ENCODE measurements around the gene ZFAND2A. TPM values are rescaled to one million over a fixed set of nuclear protein-coding genes. Genes with fewer than 3 reads are reported as not detected.
A peak's percentile ranks its signal among the peaks of the same experiment; 100 is the strongest.
"Not testable (repeated sequence)": the region's sequence is repeated elsewhere in the genome, so short reads cannot be mapped to it uniquely, and the experiment has no call there.

The ZFAND2A gene
- total RNA-seq, 6 experiments from 2014 or later, result 14.3 to 20.8 (median 18.0) TPM

GRCh38 chr7:1149351-1149794 lies 10.6 kb downstream of the ZFAND2A start:
- Mint-ChIP-seq H3K4me1 (ENCODE audit: low read depth) (no peaks in the 10 kb centered on the region), H3K36me3 (ENCODE audit: low read depth) (peaks cover 9% of the 10 kb centered on the region), H3K9me3 (no peaks in the 10 kb centered on the region), H3K27me3 (ENCODE audit: insufficient read depth) (peaks cover 2% of the 10 kb centered on the region; the same call in 1 of the 2 replicates), H3K4me3 (no peak overlapping the region), H3K27ac (no peak overlapping the region)
- TF ChIP-seq, protein P1, sequence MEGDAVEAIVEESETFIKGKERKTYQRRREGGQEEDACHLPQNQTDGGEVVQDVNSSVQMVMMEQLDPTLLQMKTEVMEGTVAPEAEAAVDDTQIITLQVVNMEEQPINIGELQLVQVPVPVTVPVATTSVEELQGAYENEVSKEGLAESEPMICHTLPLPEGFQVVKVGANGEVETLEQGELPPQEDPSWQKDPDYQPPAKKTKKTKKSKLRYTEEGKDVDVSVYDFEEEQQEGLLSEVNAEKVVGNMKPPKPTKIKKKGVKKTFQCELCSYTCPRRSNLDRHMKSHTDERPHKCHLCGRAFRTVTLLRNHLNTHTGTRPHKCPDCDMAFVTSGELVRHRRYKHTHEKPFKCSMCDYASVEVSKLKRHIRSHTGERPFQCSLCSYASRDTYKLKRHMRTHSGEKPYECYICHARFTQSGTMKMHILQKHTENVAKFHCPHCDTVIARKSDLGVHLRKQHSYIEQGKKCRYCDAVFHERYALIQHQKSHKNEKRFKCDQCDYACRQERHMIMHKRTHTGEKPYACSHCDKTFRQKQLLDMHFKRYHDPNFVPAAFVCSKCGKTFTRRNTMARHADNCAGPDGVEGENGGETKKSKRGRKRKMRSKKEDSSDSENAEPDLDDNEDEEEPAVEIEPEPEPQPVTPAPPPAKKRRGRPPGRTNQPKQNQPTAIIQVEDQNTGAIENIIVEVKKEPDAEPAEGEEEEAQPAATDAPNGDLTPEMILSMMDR (IDR thresholded peaks at IDR 0.05), result no peak
- DNase-seq, result no peak

DNA sequence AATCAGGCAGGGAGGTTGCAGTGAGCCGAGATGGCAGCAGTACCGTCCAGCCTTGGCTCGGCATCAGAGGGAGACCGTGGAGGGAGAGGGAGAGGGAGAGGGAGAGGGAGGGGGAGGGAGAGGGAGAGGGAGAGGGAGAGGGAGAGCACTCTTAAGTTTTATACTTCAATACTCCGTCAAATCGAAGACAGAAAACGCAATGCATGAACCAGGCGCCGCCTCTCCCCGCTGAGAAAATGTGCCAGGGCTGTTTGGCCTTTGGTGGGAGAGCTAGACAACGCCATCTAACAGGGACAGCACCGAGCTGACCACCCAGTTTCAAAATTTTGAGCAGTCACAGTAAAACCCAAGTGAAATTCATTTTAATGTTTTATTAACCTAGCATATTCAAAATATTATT lies 12.1 kb downstream of the ZFAND2A start:
- DNase-seq; H3K27ac Mint-ChIP-seq; H3K4me1 Mint-ChIP-seq (ENCODE audit: low read depth); H3K36me3 Mint-ChIP-seq (ENCODE audit: low read depth); H3K27me3 Mint-ChIP-seq (ENCODE audit: insufficient read depth); H3K9me3 Mint-ChIP-seq; H3K4me3 Mint-ChIP-seq: not testable (repeated sequence)

DNA sequence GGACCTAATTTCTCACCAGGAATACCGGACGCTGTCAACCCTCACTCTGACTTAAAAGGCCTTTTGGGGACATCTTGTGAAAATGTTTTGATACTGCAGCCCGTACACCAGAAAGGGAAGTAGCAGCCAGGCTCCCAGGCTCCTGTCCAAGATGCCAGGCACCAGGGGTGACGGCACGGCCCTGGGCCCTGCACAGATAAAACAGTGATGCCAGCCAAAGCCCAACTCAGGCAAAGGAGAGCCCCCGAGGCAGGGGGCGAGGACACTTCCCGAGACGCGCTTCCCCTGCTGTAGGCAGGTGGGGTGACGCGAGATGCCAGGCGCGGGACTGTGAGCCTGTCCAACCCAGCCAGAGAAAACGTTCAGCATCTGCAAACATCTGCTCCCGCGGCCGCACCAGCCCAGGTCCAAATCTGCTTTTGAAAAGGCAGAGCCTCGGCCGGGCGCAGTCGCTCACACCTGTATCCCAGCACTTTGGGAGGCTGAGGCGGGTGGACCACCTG lies 15.7 kb downstream of the ZFAND2A start:
- Mint-ChIP-seq H3K27ac (no peak overlapping the region), H3K4me3 (no peak overlapping the region), H3K27me3 (ENCODE audit: insufficient read depth) (no peaks in the 10 kb centered on the region), H3K9me3 (no peaks in the 10 kb centered on the region), H3K36me3 (ENCODE audit: low read depth) (no peaks in the 10 kb centered on the region), H3K4me1 (ENCODE audit: low read depth) (no peaks in the 10 kb centered on the region)
- peak; percentile 12 for DNase-seq
- TF ChIP-seq, protein P1 (IDR thresholded peaks at IDR 0.05), result peak; percentile 19; the same call in 1 of the 2 replicates

DNA sequence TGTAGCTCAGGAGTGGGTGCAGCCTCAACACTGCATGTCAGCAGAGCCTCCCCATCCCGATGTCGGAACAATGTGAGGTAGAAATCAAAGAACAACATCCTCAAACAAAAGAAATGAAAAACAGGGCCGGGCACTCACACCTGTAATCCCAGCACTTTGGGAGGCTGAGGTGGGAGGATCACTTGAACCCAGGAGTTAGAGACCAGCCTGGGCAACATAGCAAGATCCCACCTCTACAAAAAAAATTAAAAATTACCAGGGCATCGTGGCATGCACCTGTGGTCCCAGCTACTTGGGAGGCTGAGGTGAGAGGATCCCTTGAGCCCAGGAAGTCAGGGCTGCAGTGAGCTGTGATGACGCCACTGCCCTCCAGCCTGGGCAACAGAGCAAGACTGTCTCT lies 17.0 kb downstream of the ZFAND2A start:
- DNase-seq; H3K9me3 Mint-ChIP-seq; H3K4me1 Mint-ChIP-seq (ENCODE audit: low read depth); H3K27ac Mint-ChIP-seq; H3K4me3 Mint-ChIP-seq; H3K36me3 Mint-ChIP-seq (ENCODE audit: low read depth); H3K27me3 Mint-ChIP-seq (ENCODE audit: insufficient read depth): not testable (repeated sequence)

DNA sequence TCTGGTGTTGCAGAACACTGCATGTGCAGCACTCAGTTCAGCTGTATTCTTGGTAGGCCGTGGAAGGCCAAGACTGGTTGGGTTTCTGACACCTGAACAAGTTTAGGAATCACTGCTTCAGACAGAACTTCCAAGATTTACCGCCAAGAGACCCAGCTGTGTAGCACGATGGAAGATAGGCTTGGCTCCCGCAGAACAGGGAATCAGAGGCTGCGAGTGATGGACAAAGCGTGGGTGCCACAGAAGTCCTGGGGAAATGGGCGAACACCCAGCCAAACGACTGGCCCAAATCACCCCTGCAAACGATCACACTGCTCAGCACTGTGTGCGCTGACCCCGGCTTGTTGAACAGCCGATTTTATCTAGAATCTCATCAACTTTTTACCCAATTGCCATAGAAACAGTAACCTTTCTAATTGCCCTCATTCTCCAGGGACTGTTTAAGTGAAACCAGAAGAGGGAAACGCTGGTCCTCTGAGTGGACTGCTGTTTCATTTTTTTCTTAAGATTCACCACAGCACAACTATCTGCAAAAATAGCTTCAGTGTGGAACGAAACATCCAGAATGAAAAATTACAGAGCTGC lies 17.9 kb downstream of the ZFAND2A start:
- no peak overlapping the region for H3K4me3 Mint-ChIP-seq

GRCh38 chr7:1141651-1142050 lies 18.3 kb downstream of the ZFAND2A start:
- peaks cover 9% of the 10 kb centered on the region for H3K4me1 Mint-ChIP-seq (ENCODE audit: low read depth)
- TF ChIP-seq, protein P1 (IDR thresholded peaks at IDR 0.05), result no peak
- no peak for DNase-seq
- no peaks in the 10 kb centered on the region for H3K9me3 Mint-ChIP-seq
- H3K36me3 Mint-ChIP-seq (ENCODE audit: low read depth), result 0 out of 2 replicates have a peak, but pooled peaks cover 6% of the 10 kb centered on the region
- no peak overlapping the region for H3K27ac Mint-ChIP-seq
- H3K4me3 Mint-ChIP-seq, result no peak overlapping the region
- no peaks in the 10 kb centered on the region; the same call in 1 of the 2 replicates for H3K27me3 Mint-ChIP-seq (ENCODE audit: insufficient read depth)

More for the DNA sequence above, 17.9 kb downstream of the ZFAND2A start:
- Mint-ChIP-seq H3K9me3 (no peaks in the 10 kb centered on the region), H3K36me3 (ENCODE audit: low read depth) (0 out of 2 replicates have a peak, but pooled peaks cover 3% of the 10 kb centered on the region), H3K27me3 (ENCODE audit: insufficient read depth) (no peaks in the 10 kb centered on the region), H3K4me1 (ENCODE audit: low read depth) (peaks cover 4% of the 10 kb centered on the region), H3K27ac (no peak overlapping the region)
- TF ChIP-seq, protein P1 (IDR thresholded peaks at IDR 0.05), result no peak
- no peak for DNase-seq

All from HFFc6 (cell line).